IMR-90 (cell line): Measurements from ENCODE around the gene PI4KA. TPM values are rescaled to one million over a fixed set of nuclear protein-coding genes. Genes with fewer than 3 reads are reported as not detected.

ENCODE experiments used
- ATAC-seq: fragments of 200-7000 bp; cut with Tn5 transposase; 2 replicates; pipeline ENCODE4 v1.9.1; 2020; ENCODE audit warnings: low read depth, mild to moderate bottlenecking, moderate library complexity
- BruUV-seq: library from RNA; stranded (reverse); fragments of 400-500 nt; replicated peaks from 2 replicates; lab custom pipeline; 2021; lab: Mats Ljungman, UMichigan
- CTCF ChIA-PET: fragments of 300-600 bp; formaldehyde crosslinking; extraction: SDS; loops from one replicate; lab custom pipeline; 2021; ENCODE audit warnings: antibody characterized with exemption; lab: Yijun Ruan, JAX
- POLR2A ChIA-PET: fragments of 300-600 bp; sonication (Branson Sonifier 250); formaldehyde crosslinking; loops from one replicate; lab custom pipeline; 2022; ENCODE audit warnings: antibody characterized with exemption; ENCODE audit not compliant: unreplicated experiment; lab: Charles Lee
- DNase-seq: peaks from one replicate; pipeline ENCODE4 v3.0.0; 2013
- H2AFZ ChIP-seq: replicated peaks from 2 replicates; pipeline ENCODE3; 2013; ENCODE audit warnings: low read length, mild to moderate bottlenecking; ENCODE audit not compliant: poor library complexity
- H2AK5ac ChIP-seq: 2 replicates; pipeline ENCODE4 v1.6.1; 2013; ENCODE audit warnings: low read depth, low read length, inconsistent platforms
- H2AK9ac ChIP-seq: replicated peaks from 2 replicates; pipeline ENCODE3; 2013; ENCODE audit warnings: mild to moderate bottlenecking, low read depth, low read length, moderate library complexity; ENCODE audit not compliant: poor library complexity
- H2BK120ac ChIP-seq: 2 replicates; pipeline ENCODE4 v1.6.1; 2013; ENCODE audit warnings: low read depth, low read length, inconsistent platforms
- H2BK15ac ChIP-seq: 3 replicates; pipeline ENCODE4 v1.6.1; 2013; ENCODE audit warnings: low read depth, low read length, inconsistent platforms
- H2BK20ac ChIP-seq: 2 replicates; pipeline ENCODE4 v1.6.1; 2013; ENCODE audit warnings: low read depth, mild to moderate bottlenecking, inconsistent platforms, low read length, moderate library complexity
- H2BK5ac ChIP-seq: 2 replicates; pipeline ENCODE4 v1.6.1; 2013; ENCODE audit warnings: mild to moderate bottlenecking, low read depth, low read length, inconsistent platforms; ENCODE audit not compliant: poor library complexity, severe bottlenecking
- H3K14ac ChIP-seq: replicated peaks from 2 replicates; pipeline ENCODE4 v1.6.1; 2013; ENCODE audit warnings: low read depth, low read length, inconsistent platforms
- H3K18ac ChIP-seq: 2 replicates; pipeline ENCODE4 v1.6.1; 2013; ENCODE audit warnings: low read depth, low read length, control low read depth
- H3K23ac ChIP-seq: 2 replicates; pipeline ENCODE4 v1.6.1; 2013; ENCODE audit warnings: low read depth, low read length, inconsistent platforms
- H3K27ac ChIP-seq: 2 replicates; pipeline ENCODE4 v1.5.1; 2013; ENCODE audit warnings: mild to moderate bottlenecking, control low read depth, low read length; ENCODE audit not compliant: insufficient read depth
- H3K27me3 ChIP-seq: 2 replicates; pipeline ENCODE4 v1.6.1; 2013; ENCODE audit warnings: low read length; ENCODE audit not compliant: control insufficient read depth, insufficient read depth
- H3K36me3 ChIP-seq: 2 replicates; pipeline ENCODE4 v1.6.1; 2013; ENCODE audit warnings: low read length, mixed read lengths; ENCODE audit not compliant: control insufficient read depth, insufficient read depth
- H3K4ac ChIP-seq: 2 replicates; pipeline ENCODE4 v1.6.1; 2013; ENCODE audit warnings: low read depth, low read length, inconsistent platforms
- H3K4me1 ChIP-seq: 2 replicates; pipeline ENCODE4 v1.6.1; 2013; ENCODE audit warnings: low read length, mixed read lengths; ENCODE audit not compliant: control insufficient read depth, insufficient read depth
- H3K4me2 ChIP-seq: 2 replicates; pipeline ENCODE4 v1.6.1; 2013; ENCODE audit warnings: low read depth, mild to moderate bottlenecking, control low read depth, low read length, moderate library complexity
- H3K4me3 ChIP-seq: 2 replicates; pipeline ENCODE4 v1.5.1; 2013; ENCODE audit warnings: low read depth, mild to moderate bottlenecking, control low read depth, low read length, moderate library complexity; ENCODE audit not compliant: insufficient read depth
- H3K56ac ChIP-seq: 2 replicates; pipeline ENCODE4 v1.6.1; 2013; ENCODE audit warnings: low read length, inconsistent platforms; ENCODE audit not compliant: insufficient read depth; ENCODE audit errors: extremely low read depth
- H3K79me1 ChIP-seq, 2 experiments: 2 replicates each; pipeline ENCODE4 v1.6.1; 2013; ENCODE audit warnings: low read length in 2 of 2, inconsistent platforms in 1 of 2, low read depth in 1 of 2
- H3K9ac ChIP-seq: 2 replicates; pipeline ENCODE4 v1.6.1; 2013; ENCODE audit warnings: low read depth, low read length, control low read depth
- H3K9me1 ChIP-seq: 2 replicates; pipeline ENCODE4 v1.6.1; 2013; ENCODE audit warnings: low read length, inconsistent platforms; ENCODE audit not compliant: insufficient read depth
- H3K9me3 ChIP-seq: 2 replicates; pipeline ENCODE4 v1.6.1; 2013; ENCODE audit warnings: low read length; ENCODE audit not compliant: control insufficient read depth, insufficient read depth
- H4K20me1 ChIP-seq: 2 replicates; pipeline ENCODE4 v1.6.1; 2013; ENCODE audit warnings: low read length, inconsistent platforms; ENCODE audit not compliant: insufficient read depth
- H4K5ac ChIP-seq: 2 replicates; pipeline ENCODE4 v1.6.1; 2013; ENCODE audit warnings: mild to moderate bottlenecking, low read depth, low read length, control low read depth
- H4K8ac ChIP-seq, 2 experiments: 2 replicates each; pipeline ENCODE4 v1.6.1; 2013; ENCODE audit warnings: low read depth in 2 of 2, low read length in 2 of 2, control low read depth in 1 of 2, inconsistent platforms in 1 of 2
- H4K91ac ChIP-seq: 2 replicates; pipeline ENCODE4 v1.6.1; 2013; ENCODE audit warnings: low read depth, low read length, inconsistent platforms; ENCODE audit not compliant: insufficient read depth
- BHLHE40 ChIP-seq: fragments of 150-350 bp; IDR thresholded peaks from 2 replicates; pipeline ENCODE4 v1.6.1; 2016; ENCODE audit warnings: mild to moderate bottlenecking, low read depth, low read length
- CEBPB ChIP-seq: IDR thresholded peaks from 2 replicates; pipeline ENCODE4 v1.6.1; 2012; ENCODE audit warnings: low read depth, low read length, improper control_type of control experiment
- CHD1 ChIP-seq: IDR thresholded peaks from 2 replicates; pipeline ENCODE4 v1.6.1; 2012; ENCODE audit warnings: low read depth, low read length, improper control_type of control experiment
- CTCF ChIP-seq: conservative IDR thresholded peaks from 2 replicates; pipeline ENCODE4 v1.5.1; 2012; ENCODE audit warnings: mild to moderate bottlenecking, low read depth, low read length, improper control_type of control experiment
- ELK1 ChIP-seq: fragments of 150-350 bp; IDR thresholded peaks from 2 replicates; pipeline ENCODE4 v1.6.1; 2016; ENCODE audit warnings: low read depth, mild to moderate bottlenecking, low read length, moderate library complexity, borderline replicate concordance
- MAZ ChIP-seq: IDR thresholded peaks from 2 replicates; pipeline ENCODE4 v1.6.1; 2012; ENCODE audit warnings: low read depth, mild to moderate bottlenecking, low read length, improper control_type of control experiment, moderate library complexity, borderline replicate concordance
- MXI1 ChIP-seq: IDR thresholded peaks from 2 replicates; pipeline ENCODE4 v1.6.1; 2012; ENCODE audit warnings: low read depth, mild to moderate bottlenecking, low read length, moderate library complexity, borderline replicate concordance
- NFE2L2 ChIP-seq: fragments of 150-350 bp; IDR thresholded peaks from 2 replicates; pipeline ENCODE4 v1.6.1; 2016; ENCODE audit warnings: low read depth, mild to moderate bottlenecking, low read length
- POLR2A ChIP-seq: IDR thresholded peaks from 2 replicates; pipeline ENCODE4 v1.6.1; 2012; ENCODE audit warnings: mild to moderate bottlenecking, low read depth, low read length
- RAD21 ChIP-seq: IDR thresholded peaks from 2 replicates; pipeline ENCODE4 v1.6.1; 2012; ENCODE audit warnings: low read length, improper control_type of control experiment
- RCOR1 ChIP-seq: IDR thresholded peaks from 2 replicates; pipeline ENCODE4 v1.6.1; 2012; ENCODE audit warnings: mild to moderate bottlenecking, low read length, improper control_type of control experiment; ENCODE audit not compliant: insufficient replicate concordance
- RFX5 ChIP-seq: IDR thresholded peaks from 2 replicates; pipeline ENCODE4 v1.8.0; 2012; ENCODE audit warnings: low read depth, mild to moderate bottlenecking, low read length, moderate library complexity
- WGBS, 2 experiments: methylation state at CpG; one replicate each; pipeline versions ENCODE4 v1.1.5 to v1.1.7; 2013; ENCODE audit warnings: missing lambda C conversion rate in 2 of 2; ENCODE audit not compliant: insufficient read length in 1 of 2; ENCODE audit errors: extremely low coverage in 2 of 2; 5-methylcytosine and 5-hydroxymethylcytosine counted together
- dilution Hi-C: fragments of 300-500 bp; cut with HindIII; formaldehyde crosslinking; loops from one replicate; pipeline ENCODE4 v1.14.3; 2018; ENCODE audit warnings: low sequenced_read_pairs; ENCODE audit not compliant: unreplicated experiment
- in situ Hi-C: fragments of 300-500 bp; cut with MboI; formaldehyde crosslinking; loops from 3 replicates; pipeline ENCODE4 v1.14.3; 2019; ENCODE audit warnings: low sequenced_read_pairs, inconsistent platforms, mixed read lengths
- intact Hi-C: fragments of 100-400 bp; cut with micrococcal nuclease; formaldehyde crosslinking; loops from 2 replicates; pipeline ENCODE4 v1.10.0; 2022
- polyA plus RNA-seq, 3 experiments: library from polyadenylated mRNA; depleted of rRNA; stranded (reverse); fragments of >200 nt; gene quantifications; 2 replicates each; pipeline ENCODE4 v1.2.3, GENCODE V29; 2012; ENCODE audit warnings: low replicate concordance in 1 of 3
- total RNA-seq: library from RNA; depleted of rRNA; stranded (reverse); fragments of >200 nt; gene quantifications from 2 replicates; pipeline ENCODE4 v1.2.3, GENCODE V29; 2012

Gene PI4KA
- total and polyA plus RNA-seq, 2 of the 4 experiments (the other 2 are of a cell fraction): 16.8 to 35.5 TPM

- Histone ChIP-seq H3K4me3 (no peak overlapping the region), H3K18ac (no peak overlapping the region), H3K9me3 (no peaks in the 10 kb centered on the region), H3K27ac (no peak overlapping the region), H4K5ac (no peak overlapping the region), H3K4me1 (0 out of 2 replicates have a peak, but pooled peaks cover 2% of the 10 kb centered on the region), H3K56ac (no peak overlapping the region), H2AFZ (no peak overlapping the region), H2BK120ac (no peak overlapping the region), H3K79me1 (peaks cover 0 to 3% of the 10 kb centered on the region in 2 experiments; a peak in 1 of 4 replicates), H3K36me3 (peaks cover 50% of the 10 kb centered on the region), H4K91ac (no peak overlapping the region), H2BK20ac (no peak overlapping the region), H2AK9ac (no peak overlapping the region), H3K9me1 (peaks cover 7% of the 10 kb centered on the region; the same call in 1 of the 2 replicates), H4K20me1 (no peaks in the 10 kb centered on the region), H2AK5ac (no peak overlapping the region), H3K9ac (no peak overlapping the region), H3K4ac (no peak overlapping the region), H4K8ac (no peak overlapping the region), H3K27me3 (no peaks in the 10 kb centered on the region), H3K14ac (no peak overlapping the region), H3K23ac (no peak overlapping the region), H2BK15ac (no peak overlapping the region), H2BK5ac (no peak overlapping the region), H3K4me2 (no peak overlapping the region)
- ChIA-PET CTCF (interaction anchor here (2.1 kb wide), 1 partner anchor 10 kb away, joined by 9 read pairs; no protein-coding TSS in a partner anchor), POLR2A (no interaction called here)
- ATAC-seq (no peak), DNase-seq (no peak)
- in situ Hi-C loops (no loop called here), intact Hi-C loops (no loop called here), dilution Hi-C loops (no loop called here)
- no TSS peak for BruUV-seq
- no peak for TF ChIP-seq RCOR1
- no peak for TF ChIP-seq CHD1
- no peak for TF ChIP-seq MXI1
- TF ChIP-seq CEBPB: no peak
- TF ChIP-seq MAZ: no peak
- TF ChIP-seq POLR2A: no peak
- TF ChIP-seq ELK1: no peak
- TF ChIP-seq RFX5: no peak
- no peak for TF ChIP-seq NFE2L2
- TF ChIP-seq BHLHE40: no peak
- no peak for TF ChIP-seq RAD21
- TF ChIP-seq CTCF: no peak
- 80% methylated on average over 2 of the region's 13 CpGs; no CpG with 5 or more reads in 1 of the 2 experiments for WGBS, 2 experiments
Observed at GRCh38 chr22:20793748-20794649, 64.6 kb downstream of the PI4KA start.
